ENCODE data around the gene HDAC5.

HDAC5 gene

DNA sequence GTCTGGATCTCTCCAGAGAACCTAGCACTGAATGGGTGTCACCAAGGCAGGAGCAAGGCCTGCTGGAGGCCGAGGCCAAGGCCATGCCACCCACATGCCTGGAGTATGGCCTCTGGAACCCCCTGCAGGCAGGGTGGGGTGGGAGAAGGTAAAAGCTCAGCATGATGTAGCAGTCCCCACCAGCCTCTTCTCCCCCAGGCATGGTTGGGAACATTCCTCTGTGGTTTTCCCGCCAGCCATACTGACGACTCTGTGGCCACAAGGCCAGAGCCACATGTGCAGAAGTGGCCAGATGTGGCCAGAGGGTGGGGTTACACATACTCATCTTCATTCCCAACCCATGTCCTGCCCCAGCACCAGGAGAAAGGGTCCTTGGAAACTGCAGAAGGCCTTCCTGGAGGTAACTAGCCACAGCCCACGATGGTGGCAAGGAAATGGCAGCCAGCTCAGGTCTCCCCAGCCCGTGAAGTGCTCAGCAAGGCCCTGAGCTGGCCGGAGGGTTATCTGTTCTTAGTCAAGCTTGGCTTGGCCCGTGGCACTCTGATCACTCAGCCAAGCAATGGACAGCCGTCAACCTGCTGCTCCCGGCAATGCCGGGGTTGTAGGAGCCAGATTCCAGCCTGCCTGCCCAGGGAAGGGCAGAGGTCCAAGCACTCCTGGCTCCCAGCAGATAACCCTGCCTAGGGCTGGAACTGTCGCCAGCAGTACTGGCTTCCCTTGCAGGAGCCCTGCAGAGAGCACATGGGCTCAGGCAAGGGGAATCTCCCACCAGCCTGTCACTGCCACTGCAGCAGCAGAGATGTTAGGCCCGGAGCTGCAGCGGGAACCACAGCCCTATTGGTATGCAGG is 26.1 kb downstream of the HDAC5 start:
- Histone ChIP-seq H3K4me3 (ENCODE audit: insufficient read length, low read depth) (no peak overlapping the region), H3K9ac (ENCODE audit: insufficient read length, low read depth) (no peak overlapping the region), H3K4me1 (ENCODE audit: insufficient read depth, insufficient read length) (peaks cover 28% of the 10 kb centered on the region), H3K9me3 (ENCODE audit: insufficient read depth, low read length) (no peaks in the 10 kb centered on the region), H3K36me3 (ENCODE audit: insufficient read depth, insufficient read length, low read length) (peaks cover 15% of the 10 kb centered on the region), H3K27me3 (ENCODE audit: insufficient read depth, insufficient read length) (no peaks in the 10 kb centered on the region)
- TF ChIP-seq YY1 (IDR thresholded peaks at IDR 0.05; ENCODE audit: insufficient read depth, insufficient read length), result no peak
- no peak for TF ChIP-seq SUZ12 (IDR thresholded peaks at IDR 0.05; ENCODE audit: extremely low read depth, insufficient read depth, insufficient read length)
- TF ChIP-seq ZNF274 (IDR thresholded peaks at IDR 0.05; ENCODE audit: low read depth, low read length), result no peak
- DNase-seq (ENCODE audit: low read depth, low spot score), result no peak

DNA sequence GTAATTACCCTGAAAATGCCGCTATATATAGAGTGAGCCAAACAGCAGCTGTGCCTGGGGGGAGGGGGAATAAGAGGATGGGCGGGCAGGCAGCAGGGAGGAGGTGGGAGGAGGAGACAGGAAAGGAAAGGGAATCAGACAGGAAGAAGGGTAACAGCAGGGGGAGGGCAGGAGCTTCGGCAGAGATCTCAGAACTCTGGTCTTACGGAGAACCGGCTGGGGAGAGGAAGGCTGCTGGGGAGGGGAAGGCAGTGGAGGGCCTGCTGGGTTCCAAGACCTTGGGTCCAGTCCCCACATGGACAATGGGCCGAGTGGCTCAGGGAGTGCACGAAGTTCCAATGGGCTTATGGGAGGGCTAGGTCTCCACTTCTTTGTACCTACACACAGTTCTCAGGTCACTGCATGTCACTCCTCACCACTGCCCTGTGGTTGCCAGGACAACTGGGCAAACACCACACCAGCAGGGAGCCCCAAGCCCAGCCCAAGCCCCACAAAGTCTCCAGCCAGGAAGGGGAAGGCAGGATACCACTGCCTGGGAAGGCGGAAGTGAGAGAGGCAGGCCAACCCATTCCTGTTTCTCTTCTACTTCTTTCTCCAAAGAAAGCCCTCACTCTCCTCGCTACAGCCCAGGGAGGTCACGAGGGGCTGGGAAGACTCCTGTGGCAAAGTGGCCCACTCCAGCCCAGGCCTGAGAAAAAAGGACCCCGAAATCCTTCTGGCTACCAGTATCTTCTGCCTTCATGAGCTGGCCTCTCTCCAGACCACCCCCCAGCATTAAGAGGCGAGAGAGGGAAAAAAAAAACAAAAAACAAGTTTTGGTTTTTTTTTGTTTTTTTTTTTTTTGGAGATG is 27.6 kb downstream of the HDAC5 start:
- no peak for TF ChIP-seq YY1 (IDR thresholded peaks at IDR 0.05; ENCODE audit: insufficient read depth, insufficient read length)
- Histone ChIP-seq H3K9me3 (ENCODE audit: insufficient read depth, low read length) (no peaks in the 10 kb centered on the region), H3K27me3 (ENCODE audit: insufficient read depth, insufficient read length) (no peaks in the 10 kb centered on the region), H3K4me1 (ENCODE audit: insufficient read depth, insufficient read length) (peaks cover 22% of the 10 kb centered on the region), H3K4me3 (ENCODE audit: insufficient read length, low read depth) (peak overlapping the region; percentile 0), H3K9ac (ENCODE audit: insufficient read length, low read depth) (peak overlapping the region; percentile 9), H3K36me3 (ENCODE audit: insufficient read depth, insufficient read length, low read length) (peaks cover 30% of the 10 kb centered on the region)
- DNase-seq (ENCODE audit: low read depth, low spot score), result peak; percentile 88

DNA sequence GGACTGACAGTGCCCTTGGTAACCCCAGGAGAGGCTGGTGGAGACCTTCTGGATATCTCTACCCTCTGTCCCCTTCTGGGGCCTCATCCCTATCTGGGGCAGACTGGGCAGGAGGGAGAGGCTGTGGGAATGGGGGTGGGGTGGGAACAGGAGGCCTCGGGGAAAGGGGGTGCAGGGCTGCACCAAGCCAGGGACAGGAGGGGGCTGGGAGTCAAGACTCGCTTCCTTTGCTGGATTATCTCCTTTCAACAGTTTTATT is 28.1 kb downstream of the HDAC5 start:
- no peak for TF ChIP-seq YY1 (IDR thresholded peaks at IDR 0.05; ENCODE audit: insufficient read depth, insufficient read length)
- no peak for TF ChIP-seq ZNF274 (IDR thresholded peaks at IDR 0.05; ENCODE audit: low read depth, low read length)
- TF ChIP-seq SUZ12 (IDR thresholded peaks at IDR 0.05; ENCODE audit: extremely low read depth, insufficient read depth, insufficient read length), result no peak
- peaks cover 31% of the 10 kb centered on the region for H3K36me3 ChIP-seq (ENCODE audit: insufficient read depth, insufficient read length, low read length)
- H3K9ac ChIP-seq (ENCODE audit: insufficient read length, low read depth), result peak overlapping the region; percentile 6
- H3K4me3 ChIP-seq (ENCODE audit: insufficient read length, low read depth), result no peak overlapping the region
- DNase-seq (ENCODE audit: low read depth, low spot score), result no peak
- H3K4me1 ChIP-seq (ENCODE audit: insufficient read depth, insufficient read length), result peaks cover 22% of the 10 kb centered on the region
- no peaks in the 10 kb centered on the region for H3K27me3 ChIP-seq (ENCODE audit: insufficient read depth, insufficient read length)
- no peaks in the 10 kb centered on the region for H3K9me3 ChIP-seq (ENCODE audit: insufficient read depth, low read length)

DNA sequence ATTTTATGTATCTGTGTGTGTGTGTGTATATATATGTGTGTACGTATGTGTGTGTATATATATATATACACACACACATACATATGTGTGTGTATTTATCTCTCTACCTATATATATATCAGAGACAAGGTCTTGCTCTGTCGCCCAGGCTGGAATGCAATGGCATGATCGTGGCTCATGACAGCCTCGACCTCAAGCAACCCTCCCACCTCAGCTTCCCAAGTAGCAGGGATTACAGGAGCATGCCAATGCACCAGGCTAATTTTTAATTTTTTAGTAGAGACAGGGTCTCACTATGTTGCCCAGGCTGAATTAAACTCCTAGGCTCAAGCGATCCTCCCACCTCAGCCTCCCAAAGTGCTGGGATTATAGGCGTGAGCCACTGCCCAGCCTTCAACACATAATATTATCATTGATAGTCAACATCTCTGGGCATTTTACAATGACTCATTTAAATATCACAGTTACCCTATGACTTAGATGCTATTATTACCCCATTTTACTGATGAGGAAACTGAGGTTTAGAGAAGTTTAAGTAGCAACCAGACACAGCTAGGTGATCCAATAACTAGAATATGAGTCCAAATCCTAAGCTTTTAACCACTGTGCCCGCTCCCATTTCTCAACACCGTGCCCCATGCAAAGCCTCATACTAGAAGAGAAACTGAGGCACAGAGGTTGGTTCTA is 28.6 kb downstream of the HDAC5 start:
- Histone ChIP-seq H3K9ac (ENCODE audit: insufficient read length, low read depth) (peak overlapping the region; percentile 6), H3K4me3 (ENCODE audit: insufficient read length, low read depth) (no peak overlapping the region), H3K9me3 (ENCODE audit: insufficient read depth, low read length) (no peaks in the 10 kb centered on the region), H3K36me3 (ENCODE audit: insufficient read depth, insufficient read length, low read length) (peaks cover 31% of the 10 kb centered on the region), H3K27me3 (ENCODE audit: insufficient read depth, insufficient read length) (no peaks in the 10 kb centered on the region), H3K4me1 (ENCODE audit: insufficient read depth, insufficient read length) (peaks cover 19% of the 10 kb centered on the region)
- TF ChIP-seq YY1 (IDR thresholded peaks at IDR 0.05; ENCODE audit: insufficient read depth, insufficient read length), result no peak
- TF ChIP-seq ZNF274 (IDR thresholded peaks at IDR 0.05; ENCODE audit: low read depth, low read length), result no peak
- TF ChIP-seq SUZ12 (IDR thresholded peaks at IDR 0.05; ENCODE audit: extremely low read depth, insufficient read depth, insufficient read length), result no peak
- no peak for DNase-seq (ENCODE audit: low read depth, low spot score)

DNA sequence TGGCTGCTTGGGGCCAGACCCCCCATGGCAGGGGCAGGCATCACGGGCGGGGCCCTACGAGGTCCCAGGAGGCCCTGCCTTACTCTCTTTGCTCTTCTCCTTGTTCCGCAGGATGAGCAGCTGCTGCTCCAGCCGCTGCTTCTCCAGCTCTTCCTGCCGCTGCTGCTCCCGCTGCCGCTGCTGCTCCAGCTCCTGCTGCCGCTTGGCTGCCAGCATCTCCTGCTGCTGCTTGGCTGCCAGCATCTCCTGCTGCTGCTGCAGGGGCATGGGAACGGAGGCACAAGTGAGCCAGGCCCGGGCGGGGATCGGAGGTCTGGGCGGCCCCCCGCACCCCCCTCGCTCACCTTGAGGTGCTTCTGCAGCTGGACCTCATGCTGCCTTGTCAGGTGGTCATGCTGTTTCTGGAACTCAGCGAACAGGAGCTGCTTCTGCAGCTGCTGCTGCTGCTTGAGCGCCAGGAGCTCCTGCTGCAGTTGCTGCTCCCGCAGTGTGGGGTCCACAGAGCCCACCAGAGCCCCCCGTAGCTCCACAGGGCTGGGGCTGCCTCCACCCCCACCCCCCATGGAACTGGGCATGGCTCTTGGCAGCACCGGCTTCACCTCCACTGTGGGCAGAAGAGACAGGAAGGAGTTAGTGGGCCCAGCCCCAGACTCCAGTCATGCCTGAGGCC is 30.1 kb downstream of the HDAC5 start:
- DNase-seq (ENCODE audit: low read depth, low spot score), result no peak
- no peak overlapping the region for H3K4me3 ChIP-seq (ENCODE audit: insufficient read length, low read depth)
- H3K9me3 ChIP-seq (ENCODE audit: insufficient read depth, low read length), result no peaks in the 10 kb centered on the region
- H3K4me1 ChIP-seq (ENCODE audit: insufficient read depth, insufficient read length), result peaks cover 22% of the 10 kb centered on the region
- H3K27me3 ChIP-seq (ENCODE audit: insufficient read depth, insufficient read length), result no peaks in the 10 kb centered on the region
- peak overlapping the region; percentile 53 for H3K9ac ChIP-seq (ENCODE audit: insufficient read length, low read depth)
- H3K36me3 ChIP-seq (ENCODE audit: insufficient read depth, insufficient read length, low read length), result peaks cover 37% of the 10 kb centered on the region
- no peak for TF ChIP-seq ZNF274 (IDR thresholded peaks at IDR 0.05; ENCODE audit: low read depth, low read length)
- TF ChIP-seq SUZ12 (IDR thresholded peaks at IDR 0.05; ENCODE audit: extremely low read depth, insufficient read depth, insufficient read length), result no peak
- TF ChIP-seq YY1 (IDR thresholded peaks at IDR 0.05; ENCODE audit: insufficient read depth, insufficient read length), result no peak

DNA sequence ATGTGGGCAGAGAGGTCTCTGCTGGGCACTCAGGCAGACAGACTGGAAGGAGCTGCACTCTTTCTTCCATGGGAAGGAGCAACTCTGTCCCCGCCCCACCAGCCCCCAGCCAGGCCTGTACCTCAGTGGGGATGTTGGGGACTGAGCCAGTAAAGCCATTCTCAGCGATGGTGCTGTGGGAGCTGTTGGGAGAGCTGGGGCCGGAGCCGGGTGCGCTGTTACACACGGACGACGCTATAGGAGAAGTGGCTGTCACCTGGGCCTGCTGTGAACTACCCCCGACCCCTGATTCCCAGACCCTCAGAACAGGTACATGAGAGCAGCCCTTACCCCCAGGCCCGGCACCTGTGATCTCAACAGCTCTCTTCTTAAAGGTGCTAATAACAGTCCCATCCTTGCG is 31.4 kb downstream of the HDAC5 start:
- H3K36me3 ChIP-seq (ENCODE audit: insufficient read depth, insufficient read length, low read length), result peaks cover 40% of the 10 kb centered on the region
- no peaks in the 10 kb centered on the region for H3K27me3 ChIP-seq (ENCODE audit: insufficient read depth, insufficient read length)
- TF ChIP-seq YY1 (IDR thresholded peaks at IDR 0.05; ENCODE audit: insufficient read depth, insufficient read length), result no peak
- no peak for TF ChIP-seq SUZ12 (IDR thresholded peaks at IDR 0.05; ENCODE audit: extremely low read depth, insufficient read depth, insufficient read length)
- TF ChIP-seq ZNF274 (IDR thresholded peaks at IDR 0.05; ENCODE audit: low read depth, low read length), result no peak
- H3K9ac ChIP-seq (ENCODE audit: insufficient read length, low read depth), result no peak overlapping the region
- H3K9me3 ChIP-seq (ENCODE audit: insufficient read depth, low read length), result no peaks in the 10 kb centered on the region
- DNase-seq (ENCODE audit: low read depth, low spot score), result no peak
- peaks cover 24% of the 10 kb centered on the region for H3K4me1 ChIP-seq (ENCODE audit: insufficient read depth, insufficient read length)
- no peak overlapping the region for H3K4me3 ChIP-seq (ENCODE audit: insufficient read length, low read depth)
